SH-SY5Y (cell line): Measurements from ENCODE around the gene ZNF445.

Experiments
- GATA2 ChIP-seq: IDR thresholded peaks from 2 replicates; pipeline ENCODE4 v1.6.1; 2011; ENCODE audit warnings: mild to moderate bottlenecking, low read depth, low read length
- GATA3 ChIP-seq: IDR thresholded peaks from 2 replicates; pipeline ENCODE4 v1.6.1; 2011; ENCODE audit warnings: low read depth, mild to moderate bottlenecking, low read length, moderate library complexity

GRCh38 chr3:44509393-44509921, 32.0 kb upstream of the ZNF445 start:
- no peak for TF ChIP-seq GATA3
- no peak for TF ChIP-seq GATA2
